HG02884 (cell line): ENCODE results near the gene IRX4.

Experiments used
- ATAC-seq: cut with Tn5 transposase; IDR thresholded peaks from one replicate; pipeline ENCODE4 v1.9.1; 2021; ENCODE audit warnings: mild to moderate bottlenecking, moderate library complexity; ENCODE audit not compliant: unreplicated experiment

Gene IRX4

GRCh38 chr5:1882337-1883119 lies at the start of gene IRX4:
TSS of gene IRX4 (minus strand) at chr5:1882925. CDS start at chr5:1882647, 278 bp downstream.
- ATAC-seq, result no peak

GRCh38 chr5:1931604-1932231 lies 49.0 kb upstream of the IRX4 start:
- no peak for ATAC-seq

GRCh38 chr5:1930880-1931603 lies 48.3 kb upstream of the IRX4 start:
- ATAC-seq, result no peak

- no peak for ATAC-seq
These were observed 47.8 kb upstream of the IRX4 start for GRCh38 chr5:1930501-1930879.

- no peak for ATAC-seq
These were observed 46.6 kb upstream of the IRX4 start for GRCh38 chr5:1929108-1929991.

- no peak for ATAC-seq
These were observed 44.0 kb upstream of the IRX4 start for GRCh38 chr5:1926471-1927341.

- no peak for ATAC-seq
These were observed 43.3 kb upstream of the IRX4 start for GRCh38 chr5:1926071-1926440.

GRCh38 chr5:1925111-1926070 lies 42.7 kb upstream of the IRX4 start:
- no peak for ATAC-seq

GRCh38 chr5:1923766-1924165 lies 41.0 kb upstream of the IRX4 start:
- ATAC-seq, result no peak

- ATAC-seq, result no peak
These were observed 40.6 kb upstream of the IRX4 start for GRCh38 chr5:1923341-1923740.

GRCh38 chr5:1921711-1922110 lies 39.0 kb upstream of the IRX4 start:
- ATAC-seq, result no peak

- no peak for ATAC-seq
These were observed 37.0 kb upstream of the IRX4 start for GRCh38 chr5:1919750-1920149.

- ATAC-seq, result no peak
These were observed 36.5 kb upstream of the IRX4 start for GRCh38 chr5:1919209-1919566.

- ATAC-seq, result no peak
These were observed 35.9 kb upstream of the IRX4 start for GRCh38 chr5:1918488-1919208.

GRCh38 chr5:1917830-1918487 lies 35.2 kb upstream of the IRX4 start:
- no peak for ATAC-seq

GRCh38 chr5:1916041-1917001 lies 33.6 kb upstream of the IRX4 start:
- no peak for ATAC-seq

GRCh38 chr5:1915316-1915715 lies 32.6 kb upstream of the IRX4 start:
- ATAC-seq, result no peak
